ENCODE measurements around the gene COL8A1. TPM values are rescaled to one million over a fixed set of nuclear protein-coding genes. Genes with fewer than 3 reads are reported as not detected.

Gene COL8A1
- total RNA-seq, 1 experiment from 2014 or later = 112 TPM

DNA sequence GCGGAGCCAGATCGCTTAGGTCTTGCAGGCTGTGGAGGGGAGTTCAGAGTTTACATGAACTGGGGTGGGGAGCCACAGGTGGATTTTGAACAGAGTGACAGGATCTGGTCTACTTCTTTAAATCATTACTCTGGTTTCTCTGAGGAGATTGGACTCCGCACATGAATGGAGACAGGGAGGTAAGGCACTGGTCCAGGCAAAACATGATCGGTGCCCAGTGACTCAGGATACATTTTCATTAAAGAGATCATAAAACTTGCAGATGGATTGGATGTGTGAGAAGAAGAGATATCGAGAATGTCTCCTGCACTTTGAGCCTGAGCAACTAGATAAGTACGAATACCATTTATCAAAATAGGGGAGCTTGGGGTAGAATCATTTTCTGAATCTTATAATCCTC is 117.4 kb downstream of the COL8A1 start:
- Mint-ChIP-seq H3K4me3 (ENCODE audit: unreplicated experiment) (no peak overlapping the region), H3K4me1 (ENCODE audit: insufficient read depth, unreplicated experiment) (peaks cover 17% of the 10 kb centered on the region), H3K36me3 (ENCODE audit: insufficient read depth, unreplicated experiment) (peaks cover 17% of the 10 kb centered on the region), H3K27me3 (ENCODE audit: insufficient read depth, unreplicated experiment) (no peaks in the 10 kb centered on the region), H3K9me3 (ENCODE audit: unreplicated experiment) (no peaks in the 10 kb centered on the region), H3K27ac (ENCODE audit: low read depth, unreplicated experiment) (no peak overlapping the region)
- no TSS peak for BruUV-seq (replicated peaks)
- intact Hi-C loops (cut with micrococcal nuclease) = loop anchor here (10.0 kb wide), 1 partner anchor 1161 kb away; the partner anchor contains the start of gene CPOX
- ChIA-PET CTCF (interaction anchor here (1.4 to 3.1 kb wide), 4 partner anchors 8 to 68 kb away, joined by 4 to 14 read pairs (median 8); no protein-coding TSS in a partner anchor), POLR2A (interaction anchor here (0.6 kb wide), 1 partner anchor 12 kb away, joined by 4 read pairs; no protein-coding TSS in a partner anchor)
- TF ChIP-seq, protein P1, sequence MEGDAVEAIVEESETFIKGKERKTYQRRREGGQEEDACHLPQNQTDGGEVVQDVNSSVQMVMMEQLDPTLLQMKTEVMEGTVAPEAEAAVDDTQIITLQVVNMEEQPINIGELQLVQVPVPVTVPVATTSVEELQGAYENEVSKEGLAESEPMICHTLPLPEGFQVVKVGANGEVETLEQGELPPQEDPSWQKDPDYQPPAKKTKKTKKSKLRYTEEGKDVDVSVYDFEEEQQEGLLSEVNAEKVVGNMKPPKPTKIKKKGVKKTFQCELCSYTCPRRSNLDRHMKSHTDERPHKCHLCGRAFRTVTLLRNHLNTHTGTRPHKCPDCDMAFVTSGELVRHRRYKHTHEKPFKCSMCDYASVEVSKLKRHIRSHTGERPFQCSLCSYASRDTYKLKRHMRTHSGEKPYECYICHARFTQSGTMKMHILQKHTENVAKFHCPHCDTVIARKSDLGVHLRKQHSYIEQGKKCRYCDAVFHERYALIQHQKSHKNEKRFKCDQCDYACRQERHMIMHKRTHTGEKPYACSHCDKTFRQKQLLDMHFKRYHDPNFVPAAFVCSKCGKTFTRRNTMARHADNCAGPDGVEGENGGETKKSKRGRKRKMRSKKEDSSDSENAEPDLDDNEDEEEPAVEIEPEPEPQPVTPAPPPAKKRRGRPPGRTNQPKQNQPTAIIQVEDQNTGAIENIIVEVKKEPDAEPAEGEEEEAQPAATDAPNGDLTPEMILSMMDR (IDR thresholded peaks at IDR 0.05; ENCODE audit: unreplicated experiment) = no peak
- no peak for DNase-seq (ENCODE audit: unreplicated experiment)

DNA sequence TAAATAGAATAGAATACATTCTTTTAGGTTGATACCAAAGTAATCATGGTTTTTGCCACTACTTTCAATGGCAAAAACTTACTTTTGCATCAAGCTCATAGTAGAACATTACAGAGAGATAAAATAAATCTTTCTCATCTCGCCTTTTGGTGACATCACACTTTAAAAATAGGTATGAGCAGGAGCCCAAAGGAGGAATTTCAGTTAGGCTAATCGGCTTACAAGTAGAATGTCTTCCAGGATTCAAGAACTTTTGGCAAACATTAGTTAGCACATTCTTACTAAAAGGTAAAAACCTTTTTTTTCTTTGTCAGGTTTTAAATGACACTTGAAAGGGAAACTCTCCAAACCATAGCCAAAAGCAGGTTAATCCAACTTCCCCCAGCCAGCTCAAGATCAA is 119.6 kb downstream of the COL8A1 start:
- no peaks in the 10 kb centered on the region for H3K27me3 Mint-ChIP-seq (ENCODE audit: insufficient read depth, unreplicated experiment)
- no peak overlapping the region for H3K4me3 Mint-ChIP-seq (ENCODE audit: unreplicated experiment)
- no TSS peak for BruUV-seq (replicated peaks)
- H3K4me1 Mint-ChIP-seq (ENCODE audit: insufficient read depth, unreplicated experiment) = peaks cover 8% of the 10 kb centered on the region
- peaks cover 17% of the 10 kb centered on the region for H3K36me3 Mint-ChIP-seq (ENCODE audit: insufficient read depth, unreplicated experiment)
- DNase-seq (ENCODE audit: unreplicated experiment) = no peak
- no peaks in the 10 kb centered on the region for H3K9me3 Mint-ChIP-seq (ENCODE audit: unreplicated experiment)
- intact Hi-C loops (cut with micrococcal nuclease) = loop anchor here (10.0 kb wide), 1 partner anchor 1163 kb away; the partner anchor contains the start of gene CPOX
- ChIA-PET POLR2A (interaction anchor here (0.6 kb wide), 2 partner anchors 259 to 428 kb away, joined by 3 read pairs; no protein-coding TSS in a partner anchor), CTCF (interaction anchor here (0.6 to 2.4 kb wide), 5 partner anchors 10 to 764 kb away, joined by 3 to 7 read pairs (median 3); no protein-coding TSS in a partner anchor)
- TF ChIP-seq, protein P1 (IDR thresholded peaks at IDR 0.05; ENCODE audit: unreplicated experiment) = no peak
- no peak overlapping the region for H3K27ac Mint-ChIP-seq (ENCODE audit: low read depth, unreplicated experiment)

DNA sequence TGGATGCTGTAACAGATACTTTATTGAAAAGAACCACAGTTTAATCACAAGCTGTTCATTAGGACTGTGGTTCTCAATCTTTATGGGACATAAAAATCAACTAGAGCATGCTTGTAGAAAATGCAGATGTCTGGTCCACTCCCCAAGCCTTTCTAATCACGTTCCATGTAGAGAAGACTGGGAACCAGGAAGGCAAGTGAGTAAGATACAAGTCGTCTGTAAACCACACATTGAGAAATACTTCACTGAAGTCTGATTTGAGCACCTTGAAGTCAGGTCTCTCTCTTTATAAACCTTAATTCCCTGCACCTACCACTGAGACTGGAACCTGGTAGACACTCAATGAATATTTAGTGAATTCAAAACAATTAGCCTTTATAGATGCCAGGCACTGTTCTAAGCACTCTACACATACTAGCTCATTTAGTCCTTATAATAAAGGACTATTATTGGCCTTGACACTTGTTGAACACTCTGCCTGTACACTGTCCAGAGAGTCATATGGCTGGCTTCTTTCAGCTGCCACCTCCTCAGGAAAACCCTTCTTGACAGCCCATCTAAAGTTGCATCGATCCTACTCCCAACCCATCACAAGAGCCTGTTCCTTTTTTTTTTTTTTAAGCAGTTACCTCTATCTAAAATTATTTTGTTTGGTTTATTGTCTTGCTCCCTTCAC is 120.2 kb downstream of the COL8A1 start:
- intact Hi-C loops (cut with micrococcal nuclease) = loop anchor here (10.0 kb wide), 1 partner anchor 1164 kb away; the partner anchor contains the start of gene CPOX
- Mint-ChIP-seq H3K27me3 (ENCODE audit: insufficient read depth, unreplicated experiment) (no peaks in the 10 kb centered on the region), H3K36me3 (ENCODE audit: insufficient read depth, unreplicated experiment) (peaks cover 17% of the 10 kb centered on the region), H3K4me3 (ENCODE audit: unreplicated experiment) (no peak overlapping the region), H3K27ac (ENCODE audit: low read depth, unreplicated experiment) (no peak overlapping the region), H3K4me1 (ENCODE audit: insufficient read depth, unreplicated experiment) (peaks cover 4% of the 10 kb centered on the region), H3K9me3 (ENCODE audit: unreplicated experiment) (no peaks in the 10 kb centered on the region)
- ChIA-PET CTCF (interaction anchor here (0.6 to 2.4 kb wide), 9 partner anchors 10 to 765 kb away, joined by 3 to 7 read pairs (median 3); partner anchors contain the start of gene CMSS1), POLR2A (no interaction called here)
- no TSS peak for BruUV-seq (replicated peaks)
- TF ChIP-seq, protein P1 (IDR thresholded peaks at IDR 0.05; ENCODE audit: unreplicated experiment) = no peak
- DNase-seq (ENCODE audit: unreplicated experiment) = no peak

- Mint-ChIP-seq H3K4me3 (ENCODE audit: unreplicated experiment) (no peak overlapping the region), H3K27ac (ENCODE audit: low read depth, unreplicated experiment) (peak overlapping the region; percentile 43), H3K36me3 (ENCODE audit: insufficient read depth, unreplicated experiment) (peaks cover 17% of the 10 kb centered on the region), H3K9me3 (ENCODE audit: unreplicated experiment) (no peaks in the 10 kb centered on the region), H3K4me1 (ENCODE audit: insufficient read depth, unreplicated experiment) (peaks cover 4% of the 10 kb centered on the region), H3K27me3 (ENCODE audit: insufficient read depth, unreplicated experiment) (no peaks in the 10 kb centered on the region)
- DNase-seq (ENCODE audit: unreplicated experiment) = no peak
- POLR2A ChIA-PET = no interaction called here
- TF ChIP-seq, protein P1 (IDR thresholded peaks at IDR 0.05; ENCODE audit: unreplicated experiment) = no peak
- no TSS peak for BruUV-seq (replicated peaks)
- CTCF ChIA-PET = interaction anchor here (0.6 kb wide), 1 partner anchor 650 kb away, joined by 3 read pairs; no protein-coding TSS in a partner anchor
- intact Hi-C loops (cut with micrococcal nuclease) = no loop called here
Observed at GRCh38 chr3:99760031-99760430, 121.6 kb downstream of the COL8A1 start.
